ENCODE results near the gene KRTAP5-10. TPM values are rescaled to one million over a fixed set of nuclear protein-coding genes. Genes with fewer than 3 reads are reported as not detected.
A peak's percentile ranks its signal among the peaks of the same experiment; 100 is the strongest.

The KRTAP5-10 gene
- total and polyA plus RNA-seq, 2 of the 8 experiments (the other 6 are each of a cell fraction or from before 2014, with no cell fraction given) = 0.12 TPM; not detected in 1

DNA sequence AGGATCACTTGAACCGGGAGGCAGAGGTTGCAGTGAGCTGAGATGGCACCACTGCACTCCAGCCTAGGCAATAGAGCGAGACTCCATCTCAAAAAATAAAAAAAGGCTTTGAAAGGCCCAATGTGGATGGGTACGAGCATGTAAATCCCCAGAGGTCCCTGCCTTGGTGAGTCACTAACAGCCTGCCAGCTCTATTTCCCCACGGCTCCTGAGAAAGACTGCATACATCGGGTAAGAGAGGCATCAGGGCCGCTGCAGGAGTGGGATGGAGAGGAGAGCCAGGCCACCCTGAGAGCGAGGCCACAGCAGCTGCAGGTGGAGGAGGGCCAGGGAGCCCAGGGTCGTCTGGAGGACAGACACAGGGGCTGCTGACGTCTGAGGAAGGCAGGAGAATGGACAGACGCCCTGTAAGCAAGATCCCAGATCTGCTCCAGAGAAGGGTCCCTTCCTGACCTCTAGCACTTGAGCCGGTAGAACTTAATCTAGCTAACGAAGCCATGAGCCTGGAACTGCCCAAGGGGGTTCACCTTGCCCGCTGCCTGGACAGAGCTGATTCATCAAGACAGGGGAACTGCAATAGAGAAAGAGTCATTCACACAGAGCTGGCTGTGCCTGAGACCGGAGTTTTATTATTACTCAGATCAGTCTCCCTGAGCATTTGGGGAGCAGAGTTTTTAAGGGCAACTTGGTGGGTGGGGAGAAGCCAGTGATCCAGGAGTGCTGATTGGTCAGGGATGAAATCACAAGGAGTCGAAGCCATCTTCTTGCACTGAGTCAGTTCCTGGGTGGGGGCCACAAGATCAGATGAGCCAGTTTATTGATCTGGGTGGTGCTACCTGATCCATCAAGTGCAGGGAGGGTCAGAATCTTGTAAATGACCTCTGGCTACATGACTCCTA is 22.2 kb upstream of the KRTAP5-10 start:
- no peak overlapping the region for H3K27ac ChIP-seq (ENCODE audit: low read depth, low read length)
- FAIRE-seq (no peak), DNase-seq (ENCODE audit: low read depth in 1 of 2, low spot score in 2 of 2) (no peak)
- no peak overlapping the region for H2BK5ac ChIP-seq (ENCODE audit: low read depth, low read length)
- no peak overlapping the region for H4K91ac ChIP-seq (replicated peaks; ENCODE audit: insufficient read length, low read length)
- no peak overlapping the region for H3K9ac ChIP-seq (replicated peaks in 1 of 4; ENCODE audit: extremely low read depth in 1 of 4, low read depth in 3 of 4, low read length in 3 of 4)
- no peak overlapping the region for H3K4me2 ChIP-seq (ENCODE audit: insufficient read depth in 1 of 2, low read depth in 2 of 2, low read length in 2 of 2)
- no peak for TF ChIP-seq POLR2A (IDR thresholded peaks at IDR 0.05; ENCODE audit: control extremely low read depth in 1 of 2, low read depth in 2 of 2, low read length in 2 of 2)
- TF ChIP-seq SIX5 (IDR thresholded peaks at IDR 0.05; ENCODE audit: low read depth, low read length) = no peak
- TF ChIP-seq MAFK (IDR thresholded peaks at IDR 0.05; ENCODE audit: low read depth, low read length) = no peak
- no peak for TF ChIP-seq RAD21 (IDR thresholded peaks at IDR 0.05 in 1 of 2, conservative IDR thresholded peaks at IDR 0.05 in 1 of 2; ENCODE audit: low read depth in 2 of 2, low read length in 2 of 2)
- no peak for TF ChIP-seq SP4 (IDR thresholded peaks at IDR 0.05; ENCODE audit: low read length)
- TF ChIP-seq CHD2 (IDR thresholded peaks at IDR 0.05; ENCODE audit: low read length) = no peak
- no peak for TF ChIP-seq TBP (IDR thresholded peaks at IDR 0.05; ENCODE audit: low read depth, low read length)
- TF ChIP-seq EZH2 (IDR thresholded peaks at IDR 0.05; ENCODE audit: low read depth, low read length, severe bottlenecking) = no peak
- TF ChIP-seq, protein P1, sequence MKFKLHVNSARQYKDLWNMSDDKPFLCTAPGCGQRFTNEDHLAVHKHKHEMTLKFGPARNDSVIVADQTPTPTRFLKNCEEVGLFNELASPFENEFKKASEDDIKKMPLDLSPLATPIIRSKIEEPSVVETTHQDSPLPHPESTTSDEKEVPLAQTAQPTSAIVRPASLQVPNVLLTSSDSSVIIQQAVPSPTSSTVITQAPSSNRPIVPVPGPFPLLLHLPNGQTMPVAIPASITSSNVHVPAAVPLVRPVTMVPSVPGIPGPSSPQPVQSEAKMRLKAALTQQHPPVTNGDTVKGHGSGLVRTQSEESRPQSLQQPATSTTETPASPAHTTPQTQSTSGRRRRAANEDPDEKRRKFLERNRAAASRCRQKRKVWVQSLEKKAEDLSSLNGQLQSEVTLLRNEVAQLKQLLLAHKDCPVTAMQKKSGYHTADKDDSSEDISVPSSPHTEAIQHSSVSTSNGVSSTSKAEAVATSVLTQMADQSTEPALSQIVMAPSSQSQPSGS (IDR thresholded peaks at IDR 0.05; ENCODE audit: low read length) = no peak
- H2BK20ac ChIP-seq (ENCODE audit: low read length) = no peak overlapping the region; the same call in 1 of the 2 replicates
- H3K9me3 ChIP-seq (ENCODE audit: insufficient read depth in 2 of 2, low read depth in 1 of 2, low read length in 1 of 2) = no peaks in the 10 kb centered on the region; a peak in 1 of 4 replicates
- POLR2A ChIA-PET (ENCODE audit: partially characterized antibody) = no interaction called here
- no peak overlapping the region for H3K18ac ChIP-seq (ENCODE audit: extremely low read depth, low read length)
- H3K4ac ChIP-seq (replicated peaks; ENCODE audit: insufficient read length, low read depth, low read length) = no peak overlapping the region
- H3K4me1 ChIP-seq (replicated peaks in 1 of 4; ENCODE audit: control insufficient read depth in 3 of 4, insufficient read depth in 4 of 4, low read length in 3 of 4) = no peaks in the 10 kb centered on the region; a peak in 1 of 7 replicates
- CTCF ChIA-PET (ENCODE audit: partially characterized antibody) = interaction anchor here (0.6 to 5.6 kb wide), 3 partner anchors 20 to 447 kb away, joined by 3 to 28 read pairs (median 11); no protein-coding TSS in a partner anchor
- no peaks in the 10 kb centered on the region for H3K36me3 ChIP-seq (ENCODE audit: control insufficient read depth in 2 of 4, insufficient read depth in 4 of 4, low read length in 3 of 4)
- H4K5ac ChIP-seq (ENCODE audit: insufficient read length, low read depth, low read length) = no peak overlapping the region
- H3K56ac ChIP-seq (replicated peaks; ENCODE audit: insufficient read length, low read depth, low read length) = no peak overlapping the region
- H3K27me3 ChIP-seq (replicated peaks in 1 of 4; ENCODE audit: control insufficient read depth in 3 of 4, extremely low read depth in 1 of 4, insufficient read depth in 3 of 4, low read length in 3 of 4) = no peaks in the 10 kb centered on the region
- H3K4me3 ChIP-seq (ENCODE audit: extremely low read depth in 1 of 4, insufficient read depth in 2 of 4, low read depth in 3 of 4, low read length in 4 of 4) = no peak overlapping the region
- H4K8ac ChIP-seq (ENCODE audit: extremely low read depth, insufficient read depth, low read length) = 0 out of 2 replicates have a peak overlapping the region, but pooled peaks have one; percentile 18
- no peak overlapping the region for H2BK120ac ChIP-seq (replicated peaks; ENCODE audit: low read depth, low read length)
- no peaks in the 10 kb centered on the region for H3K79me2 ChIP-seq (ENCODE audit: control insufficient read depth in 1 of 2, insufficient read depth in 2 of 2, low read length in 2 of 2)
- no peak overlapping the region for H2BK12ac ChIP-seq (ENCODE audit: low read depth, low read length)
- H2BK15ac ChIP-seq (ENCODE audit: low read length) = no peak overlapping the region
- no peaks in the 10 kb centered on the region for H3K23me2 ChIP-seq (ENCODE audit: low read depth, low read length)
- no peak overlapping the region for H2AFZ ChIP-seq (ENCODE audit: low read length)
- no peaks in the 10 kb centered on the region for H3K79me1 ChIP-seq (ENCODE audit: low read depth, low read length)
- H4K20me1 ChIP-seq (replicated peaks in 1 of 2; ENCODE audit: control insufficient read depth in 1 of 2, insufficient read depth in 2 of 2, low read length in 2 of 2) = no peaks in the 10 kb centered on the region
- H3K23ac ChIP-seq (ENCODE audit: insufficient read length) = no peak overlapping the region
- H2AK5ac ChIP-seq (ENCODE audit: low read depth, low read length) = no peak overlapping the region
- no peak overlapping the region for H3K14ac ChIP-seq (ENCODE audit: insufficient read length)
- 86% methylated on average over 14 of the region's 15 CpGs; no CpG with 5 or more reads in 1 of the 2 experiments for whole genome bisulfite sequencing, 2 experiments (ENCODE audit: extremely low coverage in 1 of 2, insufficient coverage in 1 of 2, insufficient read length in 1 of 2, insufficient replicate concordance in 2 of 2, low coverage in 1 of 2, low lambda C conversion rate in 2 of 2, missing lambda C conversion rate in 1 of 2)
